RWPE2 (cell line): ENCODE measurements around the gene ANKRD12.

Experiments used
- ATAC-seq: fragments of 200-7000 bp; cut with Tn5 transposase; 3 replicates; pipeline ENCODE4 v1.9.1; 2021; ENCODE audit warnings: low read depth
- DNase-seq: peaks from one replicate; pipeline ENCODE4 v3.0.0-alpha.2; 2020; ENCODE audit warnings: low spot score
- H3K27ac ChIP-seq: fragments of 450-650 bp; 2 replicates; pipeline ENCODE4 v1.5.1; 2017; ENCODE audit warnings: mild to moderate bottlenecking; ENCODE audit not compliant: poor library complexity, severe bottlenecking
- H3K27me3 ChIP-seq: fragments of 250-450 bp; sonication (Bioruptor Pico); 2 replicates; pipeline ENCODE4 v1.5.1; 2021; ENCODE audit warnings: mild to moderate bottlenecking, moderate library complexity; ENCODE audit not compliant: insufficient read depth, poor library complexity, severe bottlenecking
- H3K36me3 ChIP-seq: fragments of 250-450 bp; sonication (Bioruptor Pico); 2 replicates; pipeline ENCODE4 v1.5.1; 2020; ENCODE audit warnings: low read depth, mild to moderate bottlenecking, moderate library complexity
- H3K4me1 ChIP-seq: fragments of 250-450 bp; sonication (Bioruptor Pico); 2 replicates; pipeline ENCODE4 v1.5.1; 2021; ENCODE audit warnings: mild to moderate bottlenecking, moderate library complexity; ENCODE audit not compliant: insufficient read depth, poor library complexity, severe bottlenecking
- H3K4me3 ChIP-seq: fragments of 250-450 bp; sonication (Bioruptor Pico); 2 replicates; pipeline ENCODE4 v1.5.1; 2021; ENCODE audit warnings: mild to moderate bottlenecking, moderate library complexity; ENCODE audit not compliant: severe bottlenecking
- H3K9me3 ChIP-seq: fragments of 250-450 bp; sonication (Bioruptor Pico); 2 replicates; pipeline ENCODE4 v1.5.1; 2021; ENCODE audit warnings: mild to moderate bottlenecking, moderate library complexity; ENCODE audit not compliant: severe bottlenecking
- CTCF ChIP-seq: fragments of 450-650 bp; IDR thresholded peaks from one replicate; pipeline ENCODE4 v1.5.1; 2017; ENCODE audit warnings: mild to moderate bottlenecking, moderate library complexity; ENCODE audit not compliant: poor library complexity, severe bottlenecking

ANKRD12 gene

GRCh38 chr18:9221661-9222060 is 85.1 kb downstream of the ANKRD12 start:
- Histone ChIP-seq H3K9me3 (no peaks in the 10 kb centered on the region), H3K4me3 (no peak overlapping the region), H3K36me3 (peaks cover 42% of the 10 kb centered on the region), H3K27ac (no peak overlapping the region), H3K27me3 (no peaks in the 10 kb centered on the region), H3K4me1 (no peaks in the 10 kb centered on the region)
- no peak for TF ChIP-seq CTCF
- DNase-seq (no peak), ATAC-seq (no peak)

- no peaks in the 10 kb centered on the region for H3K27me3 ChIP-seq
- H3K9me3 ChIP-seq = no peaks in the 10 kb centered on the region
- no peaks in the 10 kb centered on the region for H3K4me1 ChIP-seq
- H3K4me3 ChIP-seq = no peak overlapping the region
- H3K36me3 ChIP-seq = peaks cover 47% of the 10 kb centered on the region
- ATAC-seq (no peak), DNase-seq (no peak)
- no peak overlapping the region for H3K27ac ChIP-seq
- TF ChIP-seq CTCF = no peak
Observed at GRCh38 chr18:9223356-9223755, 86.8 kb downstream of the ANKRD12 start.

- no peak overlapping the region for H3K27ac ChIP-seq
- no peaks in the 10 kb centered on the region for H3K27me3 ChIP-seq
- H3K9me3 ChIP-seq = no peaks in the 10 kb centered on the region
- H3K4me3 ChIP-seq = no peak overlapping the region
- no peak for TF ChIP-seq CTCF
- H3K4me1 ChIP-seq = no peaks in the 10 kb centered on the region
- DNase-seq (no peak), ATAC-seq (no peak)
- peaks cover 44% of the 10 kb centered on the region for H3K36me3 ChIP-seq
Observed at GRCh38 chr18:9226463-9226862, 89.9 kb downstream of the ANKRD12 start.

GRCh38 chr18:9231852-9232486 is 95.4 kb downstream of the ANKRD12 start:
- H3K4me3 ChIP-seq = no peak overlapping the region
- TF ChIP-seq CTCF = no peak
- H3K27me3 ChIP-seq = no peaks in the 10 kb centered on the region
- no peak for ATAC-seq
- no peaks in the 10 kb centered on the region for H3K9me3 ChIP-seq
- H3K36me3 ChIP-seq = peaks cover 16% of the 10 kb centered on the region
- H3K27ac ChIP-seq = no peak overlapping the region
- no peaks in the 10 kb centered on the region for H3K4me1 ChIP-seq
- no peak for DNase-seq

GRCh38 chr18:9232977-9233376 is 96.4 kb downstream of the ANKRD12 start:
- ATAC-seq = no peak
- TF ChIP-seq CTCF = no peak

More at GRCh38 chr18:9232977-9233376, 96.4 kb downstream of the ANKRD12 start:
- H3K9me3 ChIP-seq = no peaks in the 10 kb centered on the region
- no peaks in the 10 kb centered on the region for H3K27me3 ChIP-seq
- H3K36me3 ChIP-seq = peaks cover 9% of the 10 kb centered on the region
- no peak overlapping the region for H3K4me3 ChIP-seq
- DNase-seq = no peak
- H3K4me1 ChIP-seq = no peaks in the 10 kb centered on the region
- no peak overlapping the region for H3K27ac ChIP-seq
